A549 (cell line): ENCODE measurements around the gene NAP1L1. TPM values are rescaled to one million over a fixed set of nuclear protein-coding genes. Genes with fewer than 3 reads are reported as not detected.

ENCODE experiments used
- ATAC-seq, 2 experiments: fragments of 200-7000 bp in 1 of 2; fragments of >200 bp in 1 of 2; cut with Nextera tagmentation in 1 of 2; cut with Tn5 transposase in 1 of 2; 3 replicates each; pipeline versions ENCODE4 v1.8.0 to v1.9.1; 2018 to 2020; ENCODE audit warnings: mild to moderate bottlenecking in 1 of 2, moderate library complexity in 1 of 2
- CTCF ChIA-PET: fragments of 300-600 bp; sonication (Branson Sonifier 250); formaldehyde crosslinking; extraction: SDS; loops from one replicate; lab custom pipeline; 2021; ENCODE audit warnings: antibody characterized with exemption, inconsistent platforms; lab: Yijun Ruan, JAX
- POLR2A ChIA-PET: fragments of 350-600 bp; formaldehyde crosslinking; extraction: SDS; loops from one replicate; lab custom pipeline; 2021; ENCODE audit warnings: antibody characterized with exemption, inconsistent platforms; lab: Yijun Ruan, JAX
- DNase-seq, 2 experiments: peaks; one replicate each; pipeline versions ENCODE4 v3.0.0 to v3.0.0-alpha.2; 2011 to 2016; ENCODE audit warnings: low read depth in 1 of 2, low spot score in 1 of 2
- FAIRE-seq: peaks from 2 replicates; lab custom pipeline; 2011; peaks lifted over from hg19 to GRCh38; lab: Jason Lieb, UNC
- H3K27ac ChIP-seq, 2 experiments: fragments of >200 bp; sonication (Bioruptor Twin); formaldehyde crosslinking; 3 replicates each; pipeline ENCODE4 v1.5.1; 2016 to 2017
- H3K4me1 ChIP-seq: fragments of >200 bp; sonication (Bioruptor Twin); formaldehyde crosslinking; 3 replicates; pipeline ENCODE4 v1.6.1; 2016
- H3K4me2 ChIP-seq: fragments of >200 bp; sonication (Bioruptor Twin); formaldehyde crosslinking; 3 replicates; pipeline ENCODE4 v1.6.1; 2016
- H3K4me3 ChIP-seq: fragments of >200 bp; sonication (Bioruptor Twin); formaldehyde crosslinking; 3 replicates; pipeline ENCODE4 v1.5.1; 2016
- H3K9me3 ChIP-seq: fragments of >200 bp; sonication (Bioruptor Twin); formaldehyde crosslinking; 3 replicates; pipeline ENCODE4 v1.6.1; 2016
- BCL3 ChIP-seq: fragments of >200 bp; sonication (Bioruptor Twin); formaldehyde crosslinking; IDR thresholded peaks from 3 replicates; pipeline ENCODE4 v1.6.1; 2016
- CHD2 ChIP-seq: fragments of 150-350 bp; IDR thresholded peaks from 2 replicates; pipeline ENCODE4 v1.6.1; 2014; ENCODE audit warnings: low read length; ENCODE audit not compliant: partially characterized antibody
- CHD4 ChIP-seq: fragments of 200-600 bp; sonication (generic); IDR thresholded peaks from 2 replicates; pipeline ENCODE4 v1.6.1; 2016; ENCODE audit warnings: antibody characterized with exemption, mild to moderate bottlenecking, borderline replicate concordance
- E2F6 ChIP-seq: IDR thresholded peaks from 2 replicates; pipeline ENCODE4 v1.6.1; 2012; ENCODE audit warnings: low read depth, borderline replicate concordance
- EHF ChIP-seq: fragments of 250-450 bp; sonication (Bioruptor Pico); IDR thresholded peaks from 2 replicates; pipeline ENCODE4 v1.5.0; 2020; ENCODE audit warnings: mild to moderate bottlenecking
- EHMT2 ChIP-seq: fragments of 200-600 bp; sonication (generic); IDR thresholded peaks from 2 replicates; pipeline ENCODE4 v1.6.1; 2016; ENCODE audit warnings: antibody characterized with exemption, low read depth, mild to moderate bottlenecking, moderate library complexity
- ELK1 ChIP-seq: fragments of 150-350 bp; IDR thresholded peaks from 2 replicates; pipeline ENCODE4 v1.6.1; 2014; ENCODE audit warnings: low read depth, mild to moderate bottlenecking, low read length
- FOSL2 ChIP-seq, 2 experiments: fragments of 450-650 bp in 1 of 2; fragments of >200 bp in 1 of 2; sonication (Bioruptor Twin) in 1 of 2; formaldehyde crosslinking; IDR thresholded peaks; 2 replicates each; pipeline versions ENCODE4 v1.5.0 to v1.6.1; 2016 to 2020; ENCODE audit warnings: mild to moderate bottlenecking in 1 of 2, moderate library complexity in 1 of 2
- GATA3 ChIP-seq: IDR thresholded peaks from 2 replicates; pipeline ENCODE4 v1.6.1; 2012; ENCODE audit warnings: borderline replicate concordance
- HES2 ChIP-seq: fragments of >200 bp; sonication (Bioruptor Twin); formaldehyde crosslinking; IDR thresholded peaks from 2 replicates; pipeline ENCODE4 v1.6.1; 2016
- HEYL ChIP-seq: fragments of 250-450 bp; sonication (Bioruptor Pico); IDR thresholded peaks from 2 replicates; pipeline ENCODE4 v1.8.0; 2021; ENCODE audit warnings: mild to moderate bottlenecking, moderate library complexity
- HOXB5 ChIP-seq: fragments of 250-450 bp; sonication (Bioruptor Pico); IDR thresholded peaks from 2 replicates; pipeline ENCODE4 v1.5.0; 2020; ENCODE audit warnings: mild to moderate bottlenecking, moderate library complexity
- JUN ChIP-seq, 2 experiments: fragments of >200 bp; sonication (Bioruptor Twin); formaldehyde crosslinking; IDR thresholded peaks; 2 replicates in 1 of 2; 3 replicates in 1 of 2; pipeline ENCODE4 v1.6.1; 2016 to 2017
- MAFK ChIP-seq: fragments of 450-650 bp; IDR thresholded peaks from 2 replicates; pipeline ENCODE4 v1.6.1; 2014; ENCODE audit not compliant: partially characterized antibody
- MAX ChIP-seq: IDR thresholded peaks from 2 replicates; pipeline ENCODE4 v1.6.1; 2012
- MAZ ChIP-seq: fragments of 150-350 bp; IDR thresholded peaks from 2 replicates; pipeline ENCODE4 v1.6.1; 2014; ENCODE audit warnings: antibody characterized with exemption, low read depth, low read length, borderline replicate concordance
- MYC ChIP-seq: IDR thresholded peaks from 2 replicates; pipeline ENCODE4 v1.6.1; 2012; ENCODE audit warnings: mild to moderate bottlenecking, inconsistent platforms, low read length, improper control_type of control experiment, borderline replicate concordance
- NR3C1 ChIP-seq: fragments of >200 bp; sonication (Bioruptor Twin); formaldehyde crosslinking; IDR thresholded peaks from 3 replicates; pipeline ENCODE4 v1.6.1; 2017
- PHF8 ChIP-seq: fragments of 200-600 bp; sonication (generic); IDR thresholded peaks from 2 replicates; pipeline ENCODE4 v1.6.1; 2016; ENCODE audit warnings: low read depth, mild to moderate bottlenecking, antibody characterized with exemption, moderate library complexity, borderline replicate concordance
- POLR2A ChIP-seq: IDR thresholded peaks from 2 replicates; pipeline ENCODE4 v1.6.1; 2012; ENCODE audit warnings: mild to moderate bottlenecking, low read length
- RARB ChIP-seq: fragments of 250-450 bp; sonication (Bioruptor Pico); IDR thresholded peaks from 2 replicates; pipeline ENCODE4 v1.8.0; 2021; ENCODE audit warnings: mild to moderate bottlenecking, moderate library complexity
- RCOR1 ChIP-seq: fragments of 150-350 bp; IDR thresholded peaks from 2 replicates; pipeline ENCODE4 v1.6.1; 2014; ENCODE audit warnings: antibody characterized with exemption, low read length, low read depth
- RFX5 ChIP-seq: fragments of 450-650 bp; IDR thresholded peaks from 2 replicates; pipeline ENCODE4 v1.7.1; 2014; ENCODE audit warnings: antibody characterized with exemption, mild to moderate bottlenecking, moderate library complexity
- SREBF2 ChIP-seq: fragments of 450-650 bp; IDR thresholded peaks from 2 replicates; pipeline ENCODE4 v1.6.1; 2014; ENCODE audit warnings: mild to moderate bottlenecking, moderate library complexity
- TP53 ChIP-seq: fragments of 250-450 bp; sonication (Bioruptor Pico); IDR thresholded peaks from 2 replicates; pipeline ENCODE4 v1.5.0; 2021; ENCODE audit warnings: mild to moderate bottlenecking, moderate library complexity
- USF2 ChIP-seq: fragments of 450-650 bp; IDR thresholded peaks from 2 replicates; pipeline ENCODE4 v1.6.1; 2014; ENCODE audit warnings: antibody characterized with exemption
- ZC3H11A ChIP-seq: fragments of 450-650 bp; IDR thresholded peaks from 2 replicates; pipeline ENCODE4 v1.6.1; 2014; ENCODE audit warnings: antibody characterized with exemption, mild to moderate bottlenecking
- WGBS: methylation state at CpG from one replicate; pipeline ENCODE4 v1.1.6; 2017; ENCODE audit errors: missing lambda C conversion rate; 5-methylcytosine and 5-hydroxymethylcytosine counted together
- polyA plus RNA-seq, 4 experiments: library from polyadenylated mRNA; depleted of rRNA in 3 of 4; stranded (reverse); fragments of >200 nt; fragmentation: RNase III in 1 of 4; extraction: RNeasy Plus Mini Kit Qiagen cat#74134 plus additional on column Dnase treatment in 1 of 4; gene quantifications; 2 replicates in 3 of 4; 3 replicates in 1 of 4; pipeline ENCODE4 v1.2.3, GENCODE V29; 2011 to 2017

The NAP1L1 gene
- polyA plus RNA-seq, 2 of the 4 experiments (the other 2 are of a cell fraction): 709 to 943 TPM

GRCh38 chr12:76031414-76032042, 53.0 kb downstream of the NAP1L1 start, which contains the start of gene PHLDA1 (continued):
- peak; percentile 10 for TF ChIP-seq MAX
- peak; percentile 52 for TF ChIP-seq E2F6
- TF ChIP-seq HES2: no peak
- peak; percentile 61 for TF ChIP-seq GATA3
- peak; percentile 97 for TF ChIP-seq JUN (IDR thresholded peaks at IDR 0.05)
- no peak for TF ChIP-seq HOXB5 (CRISPR knock-in tag)
- TF ChIP-seq EHMT2: no peak
- TF ChIP-seq RARB (CRISPR knock-in tag): no peak
- TF ChIP-seq MAFK: no peak
- no peak for TF ChIP-seq RCOR1
- TF ChIP-seq MAZ: peak; percentile 50; the same call in 1 of the 2 replicates
- no peak for TF ChIP-seq NR3C1
- TF ChIP-seq POLR2A: peak; percentile 94
- TF ChIP-seq SREBF2: no peak
- TF ChIP-seq CHD2: no peak
- no peak; the same call in 1 of the 2 replicates for TF ChIP-seq HEYL (CRISPR knock-in tag)
- TF ChIP-seq TP53 (CRISPR knock-in tag): 0 out of 2 replicates have a peak, but pooled peaks have one; percentile 32
- TF ChIP-seq ZC3H11A: no peak
- TF ChIP-seq RFX5: 0 out of 2 replicates have a peak, but pooled peaks have one; percentile 41
- no peak for TF ChIP-seq USF2
- peak; percentile 77; the same call in 1 of the 2 replicates for TF ChIP-seq MYC
- peak; percentile 97; the same call in 2 of the 3 replicates for TF ChIP-seq BCL3
- TF ChIP-seq EHF: no peak; the same call in 1 of the 2 replicates
- TF ChIP-seq FOSL2 (IDR thresholded peaks at IDR 0.05): no peak
- TF ChIP-seq FOSL2 (CRISPR knock-in tag; IDR thresholded peaks at IDR 0.05): peak; percentile 52; the same call in 1 of the 2 replicates
- TF ChIP-seq ELK1: no peak

- ChIA-PET POLR2A (interaction anchor here (0.6 to 3.6 kb wide), 46 partner anchors 10 to 701 kb away, joined by 3 to 45 read pairs (median 4); partner anchors contain the start of genes BBS10, CAPS2, GLIPR1L1 and GLIPR1L2), CTCF (interaction anchor here (0.6 to 8.4 kb wide), 35 partner anchors 10 to 546 kb away, joined by 3 to 80 read pairs (median 4); partner anchors contain the start of gene KRR1)
- Histone ChIP-seq H3K27ac (peak overlapping the region; percentile 90 to 99), H3K4me1 (peaks cover 41% of the 10 kb centered on the region), H3K9me3 (no peaks in the 10 kb centered on the region), H3K4me2 (peak overlapping the region; percentile 75), H3K4me3 (peak overlapping the region; percentile 87)
- ATAC-seq (peak; percentile 33 to 45), FAIRE-seq (no peak), DNase-seq (no peak)
- TF ChIP-seq PHF8 (peak; percentile 22; the same call in 1 of the 2 replicates), CHD4 (no peak)
- WGBS: under 1% methylated on average over 20 of the region's 26 CpGs
Measured at GRCh38 chr12:76031081-76031413, 53.4 kb downstream of the NAP1L1 start.
